ENCODE results near the gene HPCAL4.

- TF ChIP-seq CTCF (IDR thresholded peaks at IDR 0.05) (no peak), POLR2A (IDR thresholded peaks at IDR 0.05; ENCODE audit: low read depth) (no peak)
Measured at GRCh38 chr1:39670689-39671088, 20.5 kb downstream of the HPCAL4 start.

Data from esophagus muscularis mucosa (tissue), 3 donors.